Measurements from ENCODE around the gene PTPN4. TPM values are rescaled to one million over a fixed set of nuclear protein-coding genes. Genes with fewer than 3 reads are reported as not detected.
"Not testable (repeated sequence)": the region's sequence is repeated elsewhere in the genome, so short reads cannot be mapped to it uniquely, and the experiment has no call there.

PTPN4 gene
- total RNA-seq, 1 experiment from 2014 or later: 15.1 TPM

- DNase-seq (ENCODE audit: low spot score): peak; percentile 18
Measured at GRCh38 chr2:119760956-119761275, 1.2 kb downstream of the PTPN4 start.

- no peak for DNase-seq (ENCODE audit: low spot score)
Measured at GRCh38 chr2:119764832-119765231, 5.1 kb downstream of the PTPN4 start.

GRCh38 chr2:119765433-119766002, 5.8 kb downstream of the PTPN4 start:
- DNase-seq (ENCODE audit: low spot score): no peak

- DNase-seq (ENCODE audit: low spot score): no peak
Measured at GRCh38 chr2:119766944-119767343, 7.2 kb downstream of the PTPN4 start.

GRCh38 chr2:119768742-119769141, 9.0 kb downstream of the PTPN4 start:
- DNase-seq (ENCODE audit: low spot score): no peak

- DNase-seq (ENCODE audit: low spot score): no peak
Measured at GRCh38 chr2:119769645-119770044, 9.9 kb downstream of the PTPN4 start.

GRCh38 chr2:119771331-119771730, 11.6 kb downstream of the PTPN4 start:
- no peak for DNase-seq (ENCODE audit: low spot score)

GRCh38 chr2:119772128-119772527, 12.4 kb downstream of the PTPN4 start:
- no peak for DNase-seq (ENCODE audit: low spot score)

- no peak for DNase-seq (ENCODE audit: low spot score)
Measured at GRCh38 chr2:119772767-119773166, 13.0 kb downstream of the PTPN4 start.

- DNase-seq (ENCODE audit: low spot score): no peak
Measured at GRCh38 chr2:119774026-119774425, 14.3 kb downstream of the PTPN4 start.

- no peak for DNase-seq (ENCODE audit: low spot score)
Measured at GRCh38 chr2:119775102-119775501, 15.4 kb downstream of the PTPN4 start.

GRCh38 chr2:119782308-119783027, 22.7 kb downstream of the PTPN4 start:
- DNase-seq (ENCODE audit: low spot score): no peak

- DNase-seq (ENCODE audit: low spot score): no peak
Measured at GRCh38 chr2:119784876-119785275, 25.2 kb downstream of the PTPN4 start.

- DNase-seq (ENCODE audit: low spot score): no peak
Measured at GRCh38 chr2:119786295-119786694, 26.6 kb downstream of the PTPN4 start.

- DNase-seq (ENCODE audit: low spot score): no peak
Measured at GRCh38 chr2:119788752-119789151, 29.0 kb downstream of the PTPN4 start.

- DNase-seq (ENCODE audit: low spot score): no peak
Measured at GRCh38 chr2:119790466-119790865, 30.7 kb downstream of the PTPN4 start.

GRCh38 chr2:119792907-119793312, 33.2 kb downstream of the PTPN4 start:
- no peak for DNase-seq (ENCODE audit: low spot score)

- DNase-seq (ENCODE audit: low spot score): no peak
Measured at GRCh38 chr2:119794237-119794636, 34.5 kb downstream of the PTPN4 start.

- DNase-seq (ENCODE audit: low spot score): no peak
Measured at GRCh38 chr2:119795309-119796303, 35.9 kb downstream of the PTPN4 start.

GRCh38 chr2:119800376-119800902, 40.7 kb downstream of the PTPN4 start:
- DNase-seq (ENCODE audit: low spot score): no peak

GRCh38 chr2:119801040-119801439, 41.3 kb downstream of the PTPN4 start:
- DNase-seq (ENCODE audit: low spot score): no peak

- not testable (repeated sequence) for DNase-seq (ENCODE audit: low spot score)
Measured at GRCh38 chr2:119801989-119802388, 42.3 kb downstream of the PTPN4 start.
